Hepatocyte (in vitro differentiated cells): ENCODE data around the gene MED13L.

ENCODE experiments used
- CTCF ChIP-seq: fragments of 200-600 bp; sonication (generic); IDR thresholded peaks from 2 replicates; pipeline ENCODE4 v1.5.1; 2016; ENCODE audit warnings: antibody characterized with exemption, mild to moderate bottlenecking; ENCODE audit not compliant: poor library complexity
- EZH2 ChIP-seq: fragments of 200-600 bp; sonication (generic); IDR thresholded peaks from 2 replicates; pipeline ENCODE4 v1.6.1; 2016; ENCODE audit warnings: antibody characterized with exemption, mild to moderate bottlenecking, borderline replicate concordance
- EZH2phosphoT487 ChIP-seq: fragments of 200-600 bp; sonication (generic); IDR thresholded peaks from one replicate; pipeline ENCODE4 v1.6.1; 2018; ENCODE audit warnings: antibody characterized with exemption, mild to moderate bottlenecking, low read depth, moderate library complexity; ENCODE audit not compliant: unreplicated experiment, severe bottlenecking

GRCh38 chr12:116278279-116278626 is 760 bp upstream of the MED13L start:
- TF ChIP-seq CTCF (no peak), EZH2phosphoT487 (no peak), EZH2 (no peak)
